Inferior parietal cortex (tissue), 1 donor: ENCODE data around the gene NUDT11.
"Not testable (repeated sequence)": the region's sequence is repeated elsewhere in the genome, so short reads cannot be mapped to it uniquely, and the experiment has no call there.

ENCODE experiments used
- DNase-seq: peaks from one replicate; pipeline ENCODE4 v3.0.0-alpha.2; 2016; ENCODE audit errors: extremely low spot score

NUDT11 gene

GRCh38 chrX:51496501-51497291 is at the start of gene NUDT11:
Gene NUDT11, minus strand, starts transcription at chrX:51496592. Its CDS starts 148 bp downstream, at chrX:51496444.
- no peak for DNase-seq

GRCh38 chrX:51520393-51520792 is 24.0 kb upstream of the NUDT11 start:
- DNase-seq: no peak

- DNase-seq: not testable (repeated sequence)
These were observed 22.7 kb upstream of the NUDT11 start for GRCh38 chrX:51519131-51519530.

GRCh38 chrX:51507551-51507950 is 11.2 kb upstream of the NUDT11 start:
- DNase-seq: no peak

- not testable (repeated sequence) for DNase-seq
These were observed 497 bp downstream of the NUDT11 start for GRCh38 chrX:51495701-51496488.

GRCh38 chrX:51494409-51494808 is 2.0 kb downstream of the NUDT11 start:
- no peak for DNase-seq

- no peak for DNase-seq
These were observed 8.5 kb downstream of the NUDT11 start for GRCh38 chrX:51487960-51488267.

- no peak for DNase-seq
These were observed 11.8 kb downstream of the NUDT11 start for GRCh38 chrX:51484616-51485015.

- DNase-seq: not testable (repeated sequence)
These were observed 14.0 kb downstream of the NUDT11 start for GRCh38 chrX:51482411-51482810.

- no peak for DNase-seq
These were observed 19.5 kb downstream of the NUDT11 start for GRCh38 chrX:51476930-51477329.

- no peak for DNase-seq
These were observed 33.1 kb downstream of the NUDT11 start for GRCh38 chrX:51463322-51463721.

- DNase-seq: peak; percentile 48
These were observed 35.0 kb downstream of the NUDT11 start for GRCh38 chrX:51461053-51462044.

- no peak for DNase-seq
These were observed 37.3 kb downstream of the NUDT11 start for GRCh38 chrX:51459125-51459524.

GRCh38 chrX:51456814-51457213 is 39.6 kb downstream of the NUDT11 start:
- peak; percentile 3 for DNase-seq

GRCh38 chrX:51456246-51456645 is 40.1 kb downstream of the NUDT11 start:
- DNase-seq: no peak

GRCh38 chrX:51440365-51440764 is 56.0 kb downstream of the NUDT11 start:
- DNase-seq: no peak
